Neural cell (in vitro differentiated cells): ENCODE measurements around the gene JMJD8. TPM values are rescaled to one million over a fixed set of nuclear protein-coding genes. Genes with fewer than 3 reads are reported as not detected.

Source experiments
- H2AFZ ChIP-seq: fragments of 200-600, 300-800 bp; sonication (generic), shearing (Covaris generic); 2 replicates; pipeline ENCODE4 v1.6.0; 2014; ENCODE audit warnings: low read depth, mild to moderate bottlenecking, antibody characterized with exemption, low read length, moderate library complexity
- H3F3A ChIP-seq: fragments of 200-600 bp; shearing (Covaris generic); 2 replicates; pipeline ENCODE4 v1.6.1; 2016; ENCODE audit warnings: mild to moderate bottlenecking, moderate library complexity, mixed read lengths, antibody characterized with exemption, low read length; ENCODE audit not compliant: insufficient read depth, poor library complexity, severe bottlenecking
- H3K27ac ChIP-seq: fragments of 200-600, 300-800 bp; sonication (generic), shearing (Covaris generic); 2 replicates; pipeline ENCODE4 v1.5.1; 2014; ENCODE audit warnings: mild to moderate bottlenecking, low read length, moderate library complexity
- H3K27me3 ChIP-seq: fragments of 300-800, 200-600 bp; sonication (generic), shearing (Covaris generic); 2 replicates; pipeline ENCODE4 v1.6.0; 2014; ENCODE audit warnings: mild to moderate bottlenecking, low read depth, low read length, moderate library complexity; ENCODE audit not compliant: insufficient read depth
- H3K36me3 ChIP-seq: fragments of 300-800, 200-600 bp; sonication (generic), shearing (Covaris generic); 2 replicates; pipeline ENCODE4 v1.5.1; 2014; ENCODE audit warnings: mild to moderate bottlenecking, antibody characterized with exemption, low read length, moderate library complexity; ENCODE audit not compliant: insufficient read depth
- H3K4me2 ChIP-seq: fragments of 300-800, 200-600 bp; sonication (generic), shearing (Covaris generic); 2 replicates; pipeline ENCODE4 v1.6.0; 2014; ENCODE audit warnings: mild to moderate bottlenecking, low read length
- H3K4me3 ChIP-seq: fragments of 300-800, 200-600 bp; sonication (generic), shearing (Covaris generic); 2 replicates; pipeline ENCODE4 v1.5.1; 2014; ENCODE audit warnings: mild to moderate bottlenecking, low read length, moderate library complexity
- H3K79me2 ChIP-seq: fragments of 200-600 bp; shearing (Covaris generic); replicated peaks from 2 replicates; pipeline ENCODE4 v1.6.0; 2014; ENCODE audit warnings: mild to moderate bottlenecking, low read length, moderate library complexity; ENCODE audit not compliant: insufficient read depth
- H3K9ac ChIP-seq: fragments of 300-800, 200-600 bp; sonication (generic), shearing (Covaris generic); 2 replicates; pipeline ENCODE4 v1.6.1; 2016; ENCODE audit warnings: mild to moderate bottlenecking, low read length, mixed read lengths
- H3K9me2 ChIP-seq: fragments of 200-600 bp; shearing (Covaris generic); 2 replicates; pipeline ENCODE4 v1.6.1; 2016; ENCODE audit warnings: mild to moderate bottlenecking, low read length, mixed read lengths; ENCODE audit not compliant: insufficient read depth
- H3K9me3 ChIP-seq: fragments of 200-600, 300-800 bp; sonication (generic), shearing (Covaris generic); 2 replicates; pipeline ENCODE4 v1.6.1; 2016; ENCODE audit warnings: mild to moderate bottlenecking, mixed run types, low read length, moderate library complexity, mixed read lengths
- H4K20me1 ChIP-seq: fragments of 200-600 bp; shearing (Covaris generic); 2 replicates; pipeline ENCODE4 v1.6.1; 2016; ENCODE audit warnings: mild to moderate bottlenecking, mixed run types; ENCODE audit not compliant: insufficient read depth
- CTCF ChIP-seq: fragments of 450-650 bp; IDR thresholded peaks from 2 replicates; pipeline ENCODE4 v1.5.1; 2014; ENCODE audit warnings: antibody characterized with exemption, mild to moderate bottlenecking, moderate library complexity; ENCODE audit not compliant: poor library complexity, severe bottlenecking
- EP300 ChIP-seq: fragments of 450-650 bp; conservative IDR thresholded peaks from 2 replicates; pipeline ENCODE4 v1.6.1; 2014; ENCODE audit warnings: antibody characterized with exemption, mild to moderate bottlenecking, moderate library complexity; ENCODE audit not compliant: poor library complexity, severe bottlenecking
- EZH2 ChIP-seq: fragments of 200-600, 300-800 bp; shearing (Covaris generic), sonication (generic); IDR thresholded peaks from 2 replicates; pipeline ENCODE4 v1.6.1; 2014; ENCODE audit warnings: antibody characterized with exemption, low read length, borderline replicate concordance, mild to moderate bottlenecking; ENCODE audit not compliant: insufficient read depth, poor library complexity, severe bottlenecking
- MXI1 ChIP-seq: fragments of 450-650 bp; conservative IDR thresholded peaks from 2 replicates; pipeline ENCODE4 v1.6.1; 2014; ENCODE audit warnings: antibody characterized with exemption, mild to moderate bottlenecking; ENCODE audit not compliant: poor library complexity, severe bottlenecking
- POLR2AphosphoS5 ChIP-seq: IDR thresholded peaks from 2 replicates; pipeline ENCODE4 v1.6.1; 2012
- RAD21 ChIP-seq: fragments of 450-650 bp; conservative IDR thresholded peaks from 2 replicates; pipeline ENCODE4 v1.6.1; 2014; ENCODE audit warnings: antibody characterized with exemption, mild to moderate bottlenecking, moderate library complexity
- REST ChIP-seq: IDR thresholded peaks from 2 replicates; pipeline ENCODE4 v1.6.1; 2012; ENCODE audit warnings: borderline replicate concordance
- SMC3 ChIP-seq: fragments of 450-650 bp; conservative IDR thresholded peaks from 2 replicates; pipeline ENCODE4 v1.6.1; 2014; ENCODE audit warnings: antibody characterized with exemption, mild to moderate bottlenecking, moderate library complexity; ENCODE audit not compliant: poor library complexity
- TAF1 ChIP-seq: IDR thresholded peaks from 2 replicates; pipeline ENCODE4 v1.6.1; 2012; ENCODE audit warnings: low read depth
- polyA plus RNA-seq: library from polyadenylated mRNA; depleted of rRNA; stranded (reverse); fragments of >200 nt; gene quantifications from 2 replicates; pipeline ENCODE4 v1.2.3, GENCODE V29; 2014

Gene JMJD8
- polyA plus RNA-seq, 1 donor from 2014 or later = 44.7 TPM

GRCh38 chr16:678858-679813, 5.0 kb downstream of the JMJD8 start:
- Histone ChIP-seq H3K27ac (peak overlapping the region; percentile 24), H3K9me2 (no peaks in the 10 kb centered on the region), H2AFZ (no peak overlapping the region), H3F3A (no peaks in the 10 kb centered on the region), H3K9ac (peak overlapping the region; percentile 44), H3K27me3 (peaks cover 3% of the 10 kb centered on the region), H3K9me3 (no peaks in the 10 kb centered on the region), H4K20me1 (peaks cover 6% of the 10 kb centered on the region), H3K4me3 (peak overlapping the region; percentile 70), H3K4me2 (no peak overlapping the region), H3K79me2 (peaks cover 20% of the 10 kb centered on the region), H3K36me3 (no peaks in the 10 kb centered on the region)
- no peak for TF ChIP-seq RAD21
- TF ChIP-seq EZH2 = no peak
- TF ChIP-seq CTCF = no peak
- TF ChIP-seq TAF1 = no peak
- no peak for TF ChIP-seq EP300
- no peak for TF ChIP-seq REST
- no peak for TF ChIP-seq MXI1
- TF ChIP-seq POLR2AphosphoS5 = no peak
- TF ChIP-seq SMC3 = no peak

GRCh38 chr16:678209-678857, 5.8 kb downstream of the JMJD8 start:
- Histone ChIP-seq H3K9ac (no peak overlapping the region), H3K9me2 (no peaks in the 10 kb centered on the region), H3K9me3 (no peaks in the 10 kb centered on the region), H3F3A (no peaks in the 10 kb centered on the region), H3K27ac (no peak overlapping the region), H4K20me1 (peaks cover 6% of the 10 kb centered on the region), H2AFZ (no peak overlapping the region), H3K4me3 (no peak overlapping the region), H3K79me2 (peaks cover 18% of the 10 kb centered on the region), H3K27me3 (peaks cover 3% of the 10 kb centered on the region), H3K36me3 (no peaks in the 10 kb centered on the region), H3K4me2 (no peak overlapping the region)
- TF ChIP-seq RAD21 = no peak
- no peak for TF ChIP-seq POLR2AphosphoS5
- no peak for TF ChIP-seq MXI1
- no peak for TF ChIP-seq REST
- no peak for TF ChIP-seq CTCF
- no peak for TF ChIP-seq EZH2
- no peak for TF ChIP-seq SMC3
- no peak for TF ChIP-seq EP300
- no peak for TF ChIP-seq TAF1
